HG03139 (cell line): ENCODE measurements around the gene CELF2.

Experiments
- ATAC-seq: cut with Tn5 transposase; IDR thresholded peaks from one replicate; pipeline ENCODE4 v1.9.1; 2021; ENCODE audit not compliant: unreplicated experiment

Gene CELF2

DNA sequence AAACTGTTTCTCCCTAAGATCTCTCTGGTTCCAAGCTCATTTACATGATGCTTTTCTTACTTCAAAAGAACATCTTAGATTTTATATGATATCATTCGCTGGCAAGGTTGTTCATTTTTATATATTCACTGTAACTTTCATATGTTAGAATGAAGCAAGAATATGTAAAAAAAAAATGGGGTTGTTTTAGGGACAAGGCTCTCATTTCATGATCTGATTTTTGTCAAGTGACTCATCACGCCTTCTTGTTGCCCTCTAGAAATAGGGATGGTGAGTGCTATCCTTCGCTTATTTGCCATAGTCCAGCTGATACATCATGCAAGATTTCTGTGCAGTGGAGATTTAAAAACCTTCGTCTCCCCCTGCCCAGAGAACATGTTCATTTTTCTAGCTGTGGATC is 14.0 kb upstream of the CELF2 start:
- no peak for ATAC-seq

DNA sequence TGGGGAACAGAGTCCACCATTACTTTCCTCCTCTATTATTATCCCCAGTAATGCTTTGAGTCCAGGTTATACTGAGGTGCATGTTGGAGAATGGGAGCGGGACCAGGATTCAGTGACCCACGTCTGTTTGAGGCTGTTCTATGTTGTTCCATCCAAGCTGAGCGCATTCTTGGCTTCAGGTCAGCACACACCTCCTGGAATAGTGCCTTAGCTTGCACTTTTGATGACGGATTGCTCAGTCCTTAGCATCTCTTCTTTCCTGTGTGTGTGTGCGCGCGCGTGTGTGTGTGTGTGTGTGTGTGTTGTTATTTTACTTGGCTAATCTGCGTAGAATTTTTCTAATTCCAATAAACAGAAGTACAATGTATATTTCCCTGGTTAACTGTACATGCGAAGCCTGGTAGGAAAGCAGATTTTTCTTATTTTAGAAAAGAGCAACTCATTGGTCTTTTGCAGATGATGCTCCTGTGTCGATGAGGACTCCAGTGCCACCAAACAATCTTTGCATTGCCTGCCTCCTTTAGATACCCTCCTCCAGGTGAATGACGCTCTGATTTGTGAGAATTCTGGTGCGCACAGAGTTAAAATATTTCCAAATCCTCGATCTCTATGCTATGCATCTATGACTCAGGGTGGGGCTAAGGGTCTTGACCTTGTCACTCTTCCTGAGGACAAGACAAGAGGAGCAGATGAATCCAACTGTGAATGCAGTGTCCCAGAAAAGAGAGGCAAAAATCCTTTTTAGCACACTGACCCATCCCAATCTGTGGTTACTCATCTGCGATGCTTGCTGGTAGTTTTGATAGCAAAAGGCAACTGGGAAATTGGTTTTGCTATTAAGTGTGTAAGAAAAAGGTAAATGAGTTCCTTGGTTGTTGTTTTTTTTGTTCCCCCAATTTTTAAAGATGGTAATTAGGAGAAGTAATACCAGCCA is 13.3 kb upstream of the CELF2 start:
- no peak for ATAC-seq

DNA sequence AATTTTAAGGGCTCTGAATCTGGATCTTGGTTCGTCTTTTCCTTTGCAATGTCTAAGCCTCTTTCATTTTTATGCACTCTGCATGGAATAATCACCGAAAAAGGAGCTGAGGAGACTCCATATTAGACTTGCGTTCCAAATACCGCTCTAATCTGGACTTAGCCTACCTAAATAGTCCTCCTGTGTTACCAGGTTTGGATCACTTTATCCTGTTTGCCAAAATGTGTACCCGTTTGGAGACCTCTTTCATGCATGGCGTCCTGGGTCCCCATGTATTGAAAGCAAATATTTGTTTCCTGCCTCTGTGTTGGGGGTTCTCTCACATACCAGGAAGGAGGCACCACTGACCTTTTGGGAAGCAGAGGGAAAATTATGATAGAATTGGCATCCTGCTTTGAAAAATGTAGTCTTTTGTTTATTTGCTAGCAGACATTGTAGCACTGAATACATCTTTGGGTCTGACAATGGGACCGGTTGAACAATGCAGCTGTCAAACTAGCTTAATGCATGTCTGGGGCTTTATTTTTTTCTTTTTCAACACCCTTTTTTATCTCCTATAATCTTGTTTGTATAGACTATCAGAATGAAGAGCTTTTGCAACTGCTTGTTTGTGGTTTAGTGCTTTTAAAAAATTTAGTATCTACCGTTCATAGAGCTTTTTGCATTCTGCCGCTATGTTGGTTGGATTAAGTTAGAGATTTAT is 11.8 kb upstream of the CELF2 start:
- ATAC-seq = no peak

DNA sequence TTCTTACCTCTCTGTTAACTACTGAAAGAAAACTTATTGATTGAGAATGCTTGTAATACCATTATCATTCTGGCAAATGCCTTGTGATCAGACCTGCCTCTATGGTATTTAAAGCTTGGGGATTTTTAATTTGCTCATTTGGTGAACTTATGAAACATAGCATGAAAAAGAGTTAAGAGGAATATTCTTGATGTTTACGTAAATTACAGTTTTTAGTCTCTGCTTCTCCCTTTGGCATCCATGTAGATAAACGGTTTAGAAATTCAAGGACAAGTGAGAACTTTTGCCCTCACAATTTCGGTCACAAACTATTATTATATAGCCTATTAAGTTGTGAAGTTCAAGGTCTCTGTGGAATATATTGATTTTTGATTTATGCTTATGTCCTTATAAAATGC is 11.2 kb upstream of the CELF2 start:
- no peak for ATAC-seq

DNA sequence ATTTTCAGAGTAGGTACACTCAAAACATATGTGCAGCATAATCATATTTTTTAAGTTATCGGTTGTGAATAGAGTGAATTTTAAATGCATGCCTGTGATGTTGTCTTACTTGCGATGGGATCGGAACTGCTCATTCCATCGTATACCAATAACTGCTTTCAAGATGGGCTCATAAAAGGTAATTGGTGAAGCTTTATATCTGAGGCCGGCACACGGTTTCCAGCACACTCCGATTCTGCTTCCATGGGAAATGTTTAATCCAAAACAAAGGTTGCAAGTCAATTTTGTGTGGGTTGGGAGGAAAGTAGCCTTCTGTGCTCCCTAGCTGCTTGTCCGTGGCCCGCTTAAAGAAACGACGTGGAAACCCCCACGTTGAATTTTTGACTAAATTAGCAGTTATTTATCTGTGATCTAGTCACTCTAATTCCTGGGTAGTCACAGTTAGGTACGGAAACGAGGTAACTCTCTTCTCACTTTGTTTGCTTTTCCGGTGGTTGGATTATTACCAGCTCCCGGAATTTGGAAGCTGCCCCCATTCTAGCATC is 10.1 kb upstream of the CELF2 start:
- ATAC-seq = no peak

DNA sequence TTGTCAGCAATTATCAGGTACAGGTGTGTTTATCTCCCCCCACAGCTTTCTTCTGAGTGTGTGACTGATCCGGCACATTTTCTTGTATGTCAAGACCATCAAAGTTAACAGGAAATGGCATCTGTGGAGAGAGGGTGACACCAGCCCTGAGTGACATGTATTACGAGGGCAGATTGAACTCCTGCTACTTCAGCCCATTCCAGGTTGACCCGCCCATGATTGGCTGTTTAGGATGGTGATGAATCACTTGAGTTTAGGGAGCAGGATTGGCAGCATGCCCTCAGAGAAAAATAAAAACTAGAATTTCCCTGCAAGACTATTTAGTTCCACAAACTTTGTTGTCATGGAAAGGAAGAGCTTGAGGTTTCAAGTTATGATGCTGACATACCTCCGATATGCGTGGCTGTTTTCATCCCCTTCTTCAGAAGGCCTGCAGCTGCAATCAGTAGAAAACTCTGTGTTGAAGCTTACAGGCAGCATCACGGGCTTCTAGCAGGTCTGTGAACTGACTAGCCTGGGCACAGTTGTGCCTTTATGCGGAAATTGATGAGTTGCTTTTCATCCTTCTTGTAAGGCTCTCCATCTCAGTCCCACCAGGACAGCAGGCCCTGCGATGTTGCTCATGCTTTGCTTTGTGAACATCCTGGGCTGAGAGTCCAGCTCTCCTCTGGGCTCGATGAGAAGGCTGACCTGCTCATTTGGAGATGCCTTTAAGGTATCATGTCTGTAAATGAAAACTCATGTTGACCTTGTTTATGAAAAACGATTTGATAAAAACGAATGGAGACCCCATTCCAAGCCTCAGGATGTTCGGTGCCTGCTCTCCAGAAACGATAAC is 8.0 kb upstream of the CELF2 start:
- ATAC-seq = no peak

DNA sequence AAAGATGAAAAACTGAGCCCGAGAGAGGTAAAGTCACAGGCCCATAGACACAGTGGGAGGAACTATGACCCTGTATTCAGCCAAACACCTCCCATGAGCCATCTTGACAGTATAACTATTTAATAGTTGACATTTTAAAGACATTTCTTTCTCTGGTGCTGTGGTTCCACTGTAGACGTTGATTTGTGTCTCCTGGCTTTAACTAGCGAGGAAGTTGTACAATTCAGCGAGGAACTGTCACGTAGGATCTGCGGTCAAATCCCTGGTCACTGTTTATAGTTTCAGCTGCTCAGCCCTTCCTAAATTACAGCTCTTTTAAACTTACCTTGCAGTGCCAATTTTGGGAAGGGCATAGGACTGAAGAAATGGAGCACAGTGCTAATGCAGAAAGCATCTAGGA is 7.1 kb upstream of the CELF2 start:
- ATAC-seq = no peak

GRCh38 chr10:11011436-11011835 is 6.2 kb upstream of the CELF2 start:
- ATAC-seq = no peak

- no peak for ATAC-seq
These were observed 5.7 kb upstream of the CELF2 start for GRCh38 chr10:11011984-11012383.

DNA sequence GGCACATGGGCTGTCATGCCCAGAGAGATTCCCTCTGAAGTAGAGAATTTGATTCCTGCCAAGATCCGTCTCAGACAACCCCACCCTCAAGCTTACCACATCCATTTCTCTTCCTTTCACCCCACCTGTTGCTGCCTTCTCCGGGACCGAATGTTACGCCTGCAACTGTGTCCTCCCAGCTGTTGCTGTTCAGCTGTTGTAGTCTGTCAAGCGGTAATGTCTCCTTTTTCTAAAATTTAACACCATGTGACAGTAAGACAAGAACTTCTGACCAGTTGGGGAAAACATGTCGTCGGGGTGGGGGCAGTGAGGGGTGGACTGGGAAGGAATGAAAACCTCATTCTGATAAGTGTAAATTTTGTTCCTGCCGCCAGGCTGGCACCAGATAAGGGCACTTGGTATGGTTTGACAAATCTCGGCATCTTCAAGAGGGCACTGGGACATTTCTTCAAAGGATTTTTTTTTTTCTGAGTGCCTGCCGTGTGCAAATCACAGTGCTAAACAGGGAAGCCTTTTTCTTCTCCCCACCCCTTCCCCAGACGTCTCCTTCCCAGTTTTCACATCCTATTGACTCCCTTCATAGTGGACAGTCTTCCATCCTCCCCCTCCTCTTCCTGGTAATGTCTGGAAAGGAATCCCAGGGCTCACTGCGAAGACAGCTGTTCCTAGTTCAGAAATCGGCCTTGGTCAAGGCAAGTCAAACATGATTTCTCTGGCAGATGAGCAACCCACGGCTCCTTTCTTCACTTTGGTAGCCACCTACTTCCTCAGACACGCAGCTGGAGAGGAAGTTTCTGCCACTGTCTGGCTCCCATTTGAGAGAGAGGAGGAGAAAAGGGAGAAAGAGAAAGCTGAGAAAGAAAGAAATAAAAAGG is 5.0 kb upstream of the CELF2 start:
- ATAC-seq = no peak

DNA sequence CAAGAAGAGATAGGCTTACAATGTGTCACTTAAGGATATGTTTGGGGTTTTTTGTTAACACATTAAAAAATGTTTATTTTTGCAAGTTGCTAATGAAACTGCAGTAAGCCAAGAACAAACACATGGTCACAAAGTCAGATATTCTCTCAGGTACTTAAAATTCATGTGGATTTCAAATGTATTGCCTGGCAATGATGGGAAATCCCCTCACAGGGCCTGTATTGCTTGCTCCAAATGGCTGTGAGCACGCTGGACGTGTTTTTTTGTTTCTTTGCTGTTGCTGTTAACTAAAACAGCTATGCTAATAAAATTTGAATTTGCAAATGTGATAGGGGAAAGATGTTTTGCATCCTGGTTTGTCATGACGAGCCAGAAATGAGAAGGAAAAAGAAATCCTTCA is 3.8 kb upstream of the CELF2 start:
- no peak for ATAC-seq

DNA sequence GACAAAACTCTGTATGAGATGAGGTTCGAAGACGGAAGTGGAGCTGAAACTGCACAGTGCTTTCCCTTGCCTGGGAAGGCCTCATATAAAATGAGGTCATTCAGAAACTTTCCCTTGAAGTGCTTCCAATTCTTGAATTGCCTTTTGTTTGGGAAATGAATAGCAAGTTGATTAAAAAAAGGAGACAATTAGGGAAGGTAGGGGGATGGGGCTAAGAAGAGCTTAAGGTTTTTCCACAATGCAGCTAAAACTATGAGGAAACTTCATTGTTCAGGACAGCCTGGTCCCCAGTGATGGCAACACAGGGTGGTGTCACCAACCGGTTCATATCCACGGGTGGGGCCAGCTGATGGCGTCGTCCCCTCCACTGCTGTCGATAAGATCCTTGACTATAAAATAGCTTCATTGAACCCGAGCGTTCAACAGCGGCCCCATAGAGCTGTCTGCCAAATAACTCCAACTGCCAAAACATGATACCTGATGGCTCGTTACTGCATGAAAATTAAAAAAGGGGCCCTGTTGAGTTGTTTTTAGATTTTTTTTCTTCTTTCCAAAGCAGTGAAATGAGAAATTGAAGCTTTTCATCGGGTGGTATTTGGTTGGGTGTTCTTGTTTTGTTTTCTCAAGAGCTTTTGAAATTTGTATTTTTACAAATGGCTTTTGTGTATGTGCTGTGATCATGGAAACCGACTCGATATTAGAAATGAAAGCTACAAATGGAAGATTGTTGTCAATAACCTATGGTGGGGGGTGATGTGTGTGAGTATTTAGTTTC is 2.8 kb upstream of the CELF2 start:
- ATAC-seq = no peak

- ATAC-seq = no peak
These were observed 2.2 kb upstream of the CELF2 start for GRCh38 chr10:11015446-11015934.

DNA sequence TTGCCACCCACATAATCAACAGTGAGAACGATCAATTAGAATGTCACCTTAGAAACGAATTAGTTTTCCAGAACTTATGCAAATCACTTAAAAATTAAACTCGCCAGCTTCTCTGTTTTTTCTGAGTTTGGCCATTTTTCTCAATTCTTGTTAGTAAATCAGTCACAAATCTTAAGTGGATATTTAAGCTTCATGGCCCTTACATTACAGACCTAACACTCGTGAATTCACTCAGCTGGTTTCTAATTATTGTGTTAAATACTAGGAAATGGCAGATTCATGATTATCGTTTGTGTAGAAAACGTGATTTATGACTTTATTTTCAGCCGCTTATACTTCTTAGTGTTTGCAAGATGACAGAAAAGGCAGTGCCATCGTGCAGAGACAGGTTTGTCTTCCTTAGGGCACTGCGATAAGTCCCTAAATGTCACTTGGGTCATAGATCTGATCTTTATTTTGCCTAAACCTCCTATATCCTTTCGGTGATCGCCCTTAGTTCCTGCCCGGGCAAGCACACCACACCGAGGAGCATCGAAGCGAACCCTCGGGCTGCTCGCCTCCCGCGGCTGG is 587 bp upstream of the CELF2 start:
- ATAC-seq = no peak

GRCh38 chr10:11018432-11018841 is 765 bp downstream of the CELF2 start:
- peak; percentile 12 for ATAC-seq

DNA sequence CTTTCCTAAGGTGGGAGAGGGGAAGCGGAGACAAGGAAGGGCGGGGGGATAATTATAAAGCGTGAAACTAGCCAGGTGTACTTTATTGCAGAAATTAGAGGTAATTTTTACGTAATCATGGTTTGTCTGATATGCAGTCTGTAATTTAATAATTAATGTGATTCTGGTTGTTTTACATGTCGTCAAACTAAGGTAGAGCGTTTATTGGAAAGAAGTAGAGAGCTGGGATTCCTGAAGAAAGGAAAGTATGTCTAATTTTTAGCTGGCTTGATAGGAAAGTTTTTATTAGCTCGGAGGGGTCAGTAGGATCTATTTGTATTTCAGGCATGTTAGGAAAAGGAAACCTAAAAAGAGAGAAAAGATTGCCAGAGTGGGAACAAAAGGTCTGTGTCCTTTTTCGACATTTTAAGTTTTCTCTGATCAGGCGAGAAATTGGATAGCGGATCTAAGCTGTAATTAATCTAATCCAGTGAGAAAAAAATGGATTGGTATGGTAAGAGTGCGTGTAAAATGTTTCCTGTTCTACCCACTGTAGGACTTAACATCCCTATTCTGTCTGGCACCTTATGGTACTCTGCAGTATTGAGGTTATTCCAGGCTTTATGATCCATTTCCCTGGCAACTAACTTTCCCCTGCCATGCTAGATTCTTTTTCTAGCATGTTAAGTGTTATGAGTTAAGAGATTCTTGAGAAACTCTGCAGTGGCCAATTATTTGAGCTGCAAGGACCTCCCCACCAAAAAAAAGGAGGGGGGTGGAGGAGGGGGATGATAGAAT is 1.4 kb downstream of the CELF2 start:
- no peak for ATAC-seq

DNA sequence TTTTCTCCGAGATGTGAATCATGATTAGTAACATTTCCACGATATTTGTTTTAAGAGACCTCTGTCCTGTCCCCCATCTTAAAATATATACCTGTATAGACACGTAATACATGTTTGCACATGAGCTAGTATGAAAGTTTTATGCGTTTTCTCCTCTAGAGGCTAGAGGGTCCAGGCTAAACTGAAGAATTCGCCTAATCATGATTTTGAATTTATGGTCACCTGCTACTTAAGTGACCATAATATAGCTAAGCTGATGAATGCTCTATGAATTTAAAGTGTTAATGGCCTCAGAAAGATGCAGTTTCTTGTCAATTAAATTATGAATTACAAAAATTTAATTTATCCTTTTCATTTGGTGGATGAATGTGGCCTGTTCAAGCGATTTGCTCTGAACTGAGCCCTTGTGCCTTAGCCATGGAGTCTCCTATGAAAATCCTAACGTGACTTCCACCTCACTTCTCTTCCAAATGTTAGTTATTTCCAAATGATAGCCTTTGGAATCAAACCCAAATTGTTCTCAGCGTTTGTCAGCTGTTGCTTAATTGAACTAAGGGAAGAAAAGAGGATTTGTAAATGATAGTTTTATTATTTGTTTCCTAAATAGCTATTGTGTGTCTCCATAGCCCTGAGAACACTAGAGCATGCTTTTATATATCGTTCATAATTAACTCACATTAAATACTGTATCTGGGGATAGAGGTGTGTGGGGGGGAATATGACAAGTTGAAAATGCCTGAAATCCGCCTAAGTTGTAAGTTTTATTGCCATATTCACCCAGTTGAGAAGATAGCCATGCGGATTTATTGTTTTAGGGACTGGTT is 2.3 kb downstream of the CELF2 start:
- no peak for ATAC-seq
